IPS-15b (cell line): ENCODE measurements around the gene PDE6A.
"Not testable (repeated sequence)": the region's sequence is repeated elsewhere in the genome, so short reads cannot be mapped to it uniquely, and the experiment has no call there.

ENCODE experiments used
- H3K27me3 ChIP-seq: one replicate; pipeline ENCODE4 v1.6.1; 2013; ENCODE audit warnings: low read length; ENCODE audit not compliant: control insufficient read depth, insufficient read depth
- H3K36me3 ChIP-seq: one replicate; pipeline ENCODE4 v1.6.1; 2013; ENCODE audit warnings: low read length; ENCODE audit not compliant: control insufficient read depth, insufficient read depth
- H3K4me1 ChIP-seq: one replicate; pipeline ENCODE4 v1.6.1; 2013; ENCODE audit warnings: mild to moderate bottlenecking, low read length; ENCODE audit not compliant: control insufficient read depth, insufficient read depth
- H3K4me3 ChIP-seq: one replicate; pipeline ENCODE4 v1.5.1; 2013; ENCODE audit warnings: low read depth, low read length
- H3K9ac ChIP-seq: one replicate; pipeline ENCODE4 v1.6.1; 2013; ENCODE audit warnings: low read depth, mild to moderate bottlenecking, low read length
- H3K9me3 ChIP-seq: one replicate; pipeline ENCODE4 v1.6.1; 2013; ENCODE audit warnings: mild to moderate bottlenecking, low read length; ENCODE audit not compliant: control insufficient read depth, insufficient read depth

The PDE6A gene

DNA sequence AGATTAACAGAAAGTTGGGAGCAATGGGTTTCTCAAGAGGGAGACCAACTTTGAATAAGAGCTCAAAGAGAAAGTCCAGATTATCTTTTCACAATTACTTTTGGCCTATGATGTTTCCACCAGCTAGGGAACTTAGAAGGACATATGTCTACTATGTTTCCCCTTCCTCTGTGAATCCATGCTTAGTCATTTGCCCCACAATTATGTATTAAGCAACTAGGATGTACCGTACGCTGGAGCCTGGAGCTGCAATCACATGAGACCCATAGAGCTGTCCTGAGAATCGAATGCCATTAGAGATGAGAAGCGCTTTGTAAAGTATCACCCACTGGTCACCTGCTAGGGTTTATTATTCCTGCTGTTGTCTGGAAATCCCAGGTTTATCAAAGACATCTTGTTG lies 78.8 kb downstream of the PDE6A start:
- H3K9me3 ChIP-seq = no peaks in the 10 kb centered on the region
- H3K9ac ChIP-seq = no peak overlapping the region
- H3K27me3 ChIP-seq = no peaks in the 10 kb centered on the region
- H3K4me1 ChIP-seq = peaks cover 4% of the 10 kb centered on the region
- H3K36me3 ChIP-seq = no peaks in the 10 kb centered on the region
- no peak overlapping the region for H3K4me3 ChIP-seq

GRCh38 chr5:149863830-149864229 lies 80.8 kb downstream of the PDE6A start:
- H3K4me3 ChIP-seq = no peak overlapping the region
- no peaks in the 10 kb centered on the region for H3K36me3 ChIP-seq
- H3K27me3 ChIP-seq = no peaks in the 10 kb centered on the region
- peaks cover 4% of the 10 kb centered on the region for H3K4me1 ChIP-seq
- H3K9me3 ChIP-seq = no peaks in the 10 kb centered on the region
- H3K9ac ChIP-seq = no peak overlapping the region

- H3K36me3 ChIP-seq = no peaks in the 10 kb centered on the region
- H3K4me1 ChIP-seq = peaks cover 4% of the 10 kb centered on the region
- no peaks in the 10 kb centered on the region for H3K9me3 ChIP-seq
- no peak overlapping the region for H3K4me3 ChIP-seq
- no peak overlapping the region for H3K9ac ChIP-seq
- no peaks in the 10 kb centered on the region for H3K27me3 ChIP-seq
Measured at GRCh38 chr5:149863176-149863575, 81.4 kb downstream of the PDE6A start.

GRCh38 chr5:149860801-149861322 lies 83.7 kb downstream of the PDE6A start:
- Histone ChIP-seq H3K36me3 (no peaks in the 10 kb centered on the region), H3K4me3 (no peak overlapping the region), H3K27me3 (no peaks in the 10 kb centered on the region), H3K4me1 (peaks cover 4% of the 10 kb centered on the region), H3K9me3 (no peaks in the 10 kb centered on the region), H3K9ac (no peak overlapping the region)

GRCh38 chr5:149859746-149860145 lies 84.8 kb downstream of the PDE6A start:
- Histone ChIP-seq H3K9me3 (no peaks in the 10 kb centered on the region), H3K9ac (no peak overlapping the region), H3K36me3 (no peaks in the 10 kb centered on the region), H3K4me3 (no peak overlapping the region), H3K4me1 (peaks cover 4% of the 10 kb centered on the region), H3K27me3 (no peaks in the 10 kb centered on the region)

DNA sequence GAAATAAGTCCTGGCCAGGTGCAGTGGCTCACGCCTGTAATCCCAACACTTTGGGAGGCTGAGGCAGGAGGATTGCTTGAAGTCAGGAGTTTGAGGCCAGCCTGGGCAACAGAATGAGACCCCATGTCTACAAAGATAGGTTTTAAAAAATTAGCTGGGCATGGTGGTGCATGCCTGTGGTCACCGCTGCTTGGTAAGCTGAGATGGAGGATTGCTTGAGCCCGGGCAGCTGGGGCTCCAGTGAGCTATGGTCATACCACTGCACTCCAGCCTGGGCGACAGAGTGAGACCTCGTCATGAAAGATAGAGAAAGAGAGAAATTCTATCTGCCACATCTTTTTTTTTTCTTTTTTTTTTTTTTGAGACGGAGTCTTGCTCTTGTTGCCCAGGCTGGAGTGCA lies 86.1 kb downstream of the PDE6A start:
- H3K4me1 ChIP-seq = not testable (repeated sequence)

GRCh38 chr5:149857499-149857898 lies 87.1 kb downstream of the PDE6A start:
- Histone ChIP-seq H3K36me3 (no peaks in the 10 kb centered on the region), H3K4me1 (peaks cover 8% of the 10 kb centered on the region), H3K9ac (no peak overlapping the region), H3K4me3 (no peak overlapping the region), H3K27me3 (no peaks in the 10 kb centered on the region), H3K9me3 (no peaks in the 10 kb centered on the region)

More for the DNA sequence above, 86.1 kb downstream of the PDE6A start:
- H3K36me3 ChIP-seq, H3K27me3 ChIP-seq, H3K4me3 ChIP-seq, H3K9me3 ChIP-seq, H3K9ac ChIP-seq: not testable (repeated sequence)

DNA sequence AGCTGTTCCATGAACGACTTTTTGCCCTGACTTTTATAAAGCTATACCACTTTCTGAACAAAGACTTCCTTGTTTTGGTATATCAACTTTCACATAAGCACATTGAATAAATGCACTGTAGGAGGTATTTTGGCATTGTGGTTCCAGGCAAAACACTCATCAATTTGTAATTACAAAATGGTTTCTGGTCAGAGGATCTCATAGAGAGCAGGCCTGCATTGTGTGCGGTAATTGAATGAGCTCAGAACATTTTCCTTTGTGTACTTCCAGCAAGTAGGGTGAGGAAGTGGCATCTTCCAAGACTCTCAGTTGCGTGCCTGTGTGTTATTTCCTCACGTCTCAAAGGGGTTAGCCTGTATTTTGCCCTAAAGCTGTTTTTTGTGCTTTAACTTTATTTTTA lies 89.2 kb downstream of the PDE6A start:
- Histone ChIP-seq H3K4me3 (no peak overlapping the region), H3K4me1 (peaks cover 5% of the 10 kb centered on the region), H3K9ac (no peak overlapping the region), H3K27me3 (no peaks in the 10 kb centered on the region), H3K9me3 (no peaks in the 10 kb centered on the region), H3K36me3 (no peaks in the 10 kb centered on the region)

GRCh38 chr5:149854866-149855265 lies 89.7 kb downstream of the PDE6A start:
- H3K4me1 ChIP-seq = peaks cover 5% of the 10 kb centered on the region
- no peaks in the 10 kb centered on the region for H3K9me3 ChIP-seq

DNA sequence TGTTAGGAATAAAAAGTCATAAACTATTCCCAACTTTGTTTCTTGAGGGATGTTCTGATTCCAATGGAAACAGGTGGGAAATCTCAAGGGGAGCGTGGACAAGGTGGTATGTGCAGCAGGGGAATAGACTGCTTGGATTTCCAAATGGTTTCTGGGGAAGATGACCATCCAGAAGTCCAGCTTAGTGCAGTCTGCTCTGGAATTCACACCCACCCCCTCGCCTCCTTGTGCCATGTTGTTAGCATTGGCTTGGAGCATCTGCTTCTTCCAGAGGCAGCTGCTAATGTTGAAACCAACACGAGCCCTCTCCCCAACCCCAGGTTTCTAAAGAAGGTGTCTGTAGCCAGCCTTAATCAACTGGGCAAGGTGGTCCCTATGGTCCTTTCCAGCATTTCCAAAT lies 90.9 kb downstream of the PDE6A start:
- Histone ChIP-seq H3K9me3 (no peaks in the 10 kb centered on the region), H3K9ac (no peak overlapping the region), H3K4me1 (peaks cover 5% of the 10 kb centered on the region), H3K4me3 (no peak overlapping the region), H3K36me3 (peaks cover under 1% of the 10 kb centered on the region), H3K27me3 (no peaks in the 10 kb centered on the region)

More at GRCh38 chr5:149854866-149855265, 89.7 kb downstream of the PDE6A start:
- no peaks in the 10 kb centered on the region for H3K36me3 ChIP-seq
- H3K4me3 ChIP-seq = no peak overlapping the region
- H3K27me3 ChIP-seq = no peaks in the 10 kb centered on the region
- no peak overlapping the region for H3K9ac ChIP-seq

GRCh38 chr5:149853331-149853648 lies 91.3 kb downstream of the PDE6A start:
- Histone ChIP-seq H3K4me3 (no peak overlapping the region), H3K4me1 (peaks cover 5% of the 10 kb centered on the region), H3K27me3 (no peaks in the 10 kb centered on the region), H3K36me3 (peaks cover 4% of the 10 kb centered on the region), H3K9ac (no peak overlapping the region), H3K9me3 (no peaks in the 10 kb centered on the region)

DNA sequence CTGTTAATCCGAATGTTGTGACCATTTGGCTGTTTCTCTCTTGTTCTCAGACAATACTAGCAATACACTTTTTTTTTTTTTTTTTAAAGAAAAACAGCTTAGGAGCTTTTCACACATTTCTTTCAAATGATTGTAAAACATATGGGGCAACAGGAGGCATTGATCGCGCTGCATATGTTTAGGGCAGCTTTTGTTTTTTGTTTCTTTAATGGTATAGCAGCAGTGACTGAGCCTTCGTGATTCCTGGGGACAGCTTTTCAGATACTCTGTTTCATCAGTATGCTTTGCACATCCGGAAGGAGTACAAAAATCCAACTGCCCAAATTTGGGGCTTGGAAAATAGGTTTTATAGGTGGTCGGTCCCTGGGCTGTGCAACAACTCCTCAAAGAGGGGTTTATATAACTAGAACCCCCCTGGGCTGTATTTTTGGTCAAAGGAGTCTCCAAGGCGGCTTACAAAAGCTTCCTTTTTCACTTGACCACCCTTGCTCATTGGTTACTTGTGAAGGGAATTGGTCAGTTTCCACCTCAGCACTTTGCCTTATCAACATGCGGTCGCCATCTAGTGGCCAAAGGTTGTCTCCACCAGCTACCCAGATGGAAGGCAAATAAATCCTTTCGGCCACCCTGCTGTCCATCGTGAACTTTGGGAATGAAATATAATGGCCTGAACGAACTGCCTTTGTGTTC lies 91.8 kb downstream of the PDE6A start:
- peaks cover 7% of the 10 kb centered on the region for H3K36me3 ChIP-seq
- no peaks in the 10 kb centered on the region for H3K27me3 ChIP-seq
- H3K9ac ChIP-seq = no peak overlapping the region
- H3K4me3 ChIP-seq = no peak overlapping the region
- H3K9me3 ChIP-seq = no peaks in the 10 kb centered on the region
- peaks cover 5% of the 10 kb centered on the region for H3K4me1 ChIP-seq
